ENCODE results near the gene AKAP6. TPM values are rescaled to one million over a fixed set of nuclear protein-coding genes. Genes with fewer than 3 reads are reported as not detected.

AKAP6 gene
- total RNA-seq, 1 experiment from 2014 or later: 1.1 TPM

- H2AFZ ChIP-seq (ENCODE audit: low read length): no peak overlapping the region
- no peaks in the 10 kb centered on the region for H3K9me3 ChIP-seq (ENCODE audit: control insufficient read depth, low read depth, low read length)
- no peak overlapping the region for H3T11ph ChIP-seq (ENCODE audit: low read length)
- Mint-ChIP-seq H3K36me3 (ENCODE audit: insufficient read depth in 1 of 3, low read depth in 3 of 3) (no peaks in the 10 kb centered on the region; a peak in 1 of 7 replicates), H3K27me3 (ENCODE audit: low read depth) (no peaks in the 10 kb centered on the region), H3K9me3 (no peaks in the 10 kb centered on the region), H3K4me3 (no peak overlapping the region), H3K27ac (no peak overlapping the region), H3K4me1 (no peaks in the 10 kb centered on the region)
- no peak overlapping the region for H4K5ac ChIP-seq (ENCODE audit: insufficient read length, low read depth, low read length)
- no peak overlapping the region for H3K4ac ChIP-seq (ENCODE audit: low read depth, low read length)
- no peak overlapping the region for H3K9ac ChIP-seq (ENCODE audit: extremely low read depth, insufficient read length, low read length)
- H2AK5ac ChIP-seq (ENCODE audit: insufficient read length, low read length): no peak overlapping the region
- no CpG with 5 or more reads among the region's 2 CpGs for WGBS (ENCODE audit: extremely low coverage, insufficient read length, low lambda C conversion rate)
- H3K18ac ChIP-seq (ENCODE audit: insufficient read length, low read depth, low read length): no peak overlapping the region
- H4K8ac ChIP-seq (replicated peaks; ENCODE audit: insufficient read length, low read depth, low read length): no peak overlapping the region
- H4K20me1 ChIP-seq (ENCODE audit: control insufficient read depth, insufficient read depth, insufficient read length): no peaks in the 10 kb centered on the region
- no peak overlapping the region for H3K4me2 ChIP-seq (ENCODE audit: insufficient read depth, insufficient read length, low read length)
- no peaks in the 10 kb centered on the region for H3K27me3 ChIP-seq (ENCODE audit: insufficient read depth, low read length)
- H2BK20ac ChIP-seq (ENCODE audit: low read depth, low read length, poor library complexity, severe bottlenecking): no peak overlapping the region
- no peaks in the 10 kb centered on the region for H3K23me2 ChIP-seq (ENCODE audit: insufficient read length, low read depth, low read length, poor library complexity, severe bottlenecking)
- no peaks in the 10 kb centered on the region for H3K79me2 ChIP-seq (ENCODE audit: insufficient read depth, low read length)
- TF ChIP-seq CTCF (conservative IDR thresholded peaks at IDR 0.05): no peak
- no peak overlapping the region for H3K23ac ChIP-seq (ENCODE audit: insufficient read length, low read depth, low read length)
- H3K14ac ChIP-seq (ENCODE audit: insufficient read depth, low read length): no peak overlapping the region
- H4K91ac ChIP-seq (ENCODE audit: insufficient read length, low read depth, low read length): no peak overlapping the region
- no peak for DNase-seq
- H3K56ac ChIP-seq (ENCODE audit: insufficient read length, low read depth, low read length): no peak overlapping the region
- H3K4me1 ChIP-seq (ENCODE audit: insufficient read depth, low read length): no peaks in the 10 kb centered on the region
- no peak overlapping the region for H2BK5ac ChIP-seq (ENCODE audit: insufficient read length, low read length)
- no peak overlapping the region for H3K27ac ChIP-seq (ENCODE audit: insufficient read length, low read depth, low read length)
- no peak overlapping the region for H2BK120ac ChIP-seq (ENCODE audit: low read depth, low read length, poor library complexity, severe bottlenecking)
- H2BK12ac ChIP-seq (ENCODE audit: insufficient read length, low read depth, low read length): no peak overlapping the region
- H3K79me1 ChIP-seq (ENCODE audit: insufficient read depth, low read depth, low read length, poor library complexity, severe bottlenecking): no peaks in the 10 kb centered on the region
- H2BK15ac ChIP-seq (ENCODE audit: low read depth, low read length): no peak overlapping the region
Measured at GRCh38 chr14:32435411-32435810, 106.3 kb downstream of the AKAP6 start.

Data from H9 (cell line).